Activated naive CD8-positive, alpha-beta T cell (primary cell): ENCODE data around the gene GNAL.

Experiments used
- H3K27ac Mint-ChIP-seq: one replicate; pipeline ENCODE4 v1.8.0; 2021; ENCODE audit warnings: mixed read lengths
- H3K27me3 Mint-ChIP-seq: one replicate; pipeline ENCODE4 v1.8.0; 2021; ENCODE audit warnings: mixed read lengths
- H3K36me3 Mint-ChIP-seq: one replicate; pipeline ENCODE4 v1.8.0; 2021; ENCODE audit warnings: mixed read lengths
- H3K4me1 Mint-ChIP-seq: one replicate; pipeline ENCODE4 v1.8.0; 2021; ENCODE audit warnings: low read depth, mixed read lengths
- H3K4me3 Mint-ChIP-seq: one replicate; pipeline ENCODE4 v1.8.0; 2021; ENCODE audit warnings: mild to moderate bottlenecking, mixed read lengths
- H3K9me3 Mint-ChIP-seq: one replicate; pipeline ENCODE4 v1.8.0; 2021; ENCODE audit warnings: low read depth, mixed read lengths

The GNAL gene

GRCh38 chr18:11726556-11726955 lies 37.5 kb downstream of the GNAL start:
- H3K4me1 Mint-ChIP-seq: no peaks in the 10 kb centered on the region
- peaks cover 4% of the 10 kb centered on the region for H3K27me3 Mint-ChIP-seq
- no peaks in the 10 kb centered on the region for H3K9me3 Mint-ChIP-seq
- no peak overlapping the region for H3K27ac Mint-ChIP-seq
- H3K36me3 Mint-ChIP-seq: no peaks in the 10 kb centered on the region
- no peak overlapping the region for H3K4me3 Mint-ChIP-seq

GRCh38 chr18:11728249-11728648 lies 39.2 kb downstream of the GNAL start:
- Mint-ChIP-seq H3K27ac (no peak overlapping the region), H3K27me3 (peaks cover 16% of the 10 kb centered on the region), H3K4me3 (no peak overlapping the region), H3K4me1 (no peaks in the 10 kb centered on the region), H3K36me3 (no peaks in the 10 kb centered on the region), H3K9me3 (no peaks in the 10 kb centered on the region)

- Mint-ChIP-seq H3K4me3 (no peak overlapping the region), H3K36me3 (no peaks in the 10 kb centered on the region), H3K4me1 (no peaks in the 10 kb centered on the region), H3K9me3 (no peaks in the 10 kb centered on the region), H3K27me3 (peaks cover 24% of the 10 kb centered on the region), H3K27ac (no peak overlapping the region)
Observed at GRCh38 chr18:11729556-11729955, 40.5 kb downstream of the GNAL start.

DNA sequence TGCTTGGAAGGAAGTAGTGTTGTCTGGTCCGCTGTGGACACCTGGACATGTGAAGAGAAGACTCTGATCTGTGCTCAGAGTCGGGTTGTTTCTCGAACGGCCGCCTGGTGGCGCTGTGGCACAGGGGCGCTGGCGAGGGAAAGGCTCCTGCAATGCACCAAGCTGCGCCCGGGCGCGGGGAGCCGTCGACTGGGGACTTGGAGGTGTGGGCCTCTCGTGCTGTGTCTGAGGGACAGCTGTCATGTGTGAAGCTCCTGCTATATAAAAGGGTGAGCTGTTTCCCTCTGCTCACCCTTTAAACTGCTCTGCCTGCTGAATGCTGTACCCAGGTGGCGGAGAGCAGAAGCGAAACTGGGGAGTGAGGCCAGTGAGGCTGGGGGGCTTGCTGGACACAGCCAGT lies 44.0 kb downstream of the GNAL start:
- Mint-ChIP-seq H3K4me1 (no peaks in the 10 kb centered on the region), H3K9me3 (no peaks in the 10 kb centered on the region), H3K36me3 (no peaks in the 10 kb centered on the region), H3K27me3 (peaks cover 32% of the 10 kb centered on the region), H3K4me3 (no peak overlapping the region), H3K27ac (no peak overlapping the region)

DNA sequence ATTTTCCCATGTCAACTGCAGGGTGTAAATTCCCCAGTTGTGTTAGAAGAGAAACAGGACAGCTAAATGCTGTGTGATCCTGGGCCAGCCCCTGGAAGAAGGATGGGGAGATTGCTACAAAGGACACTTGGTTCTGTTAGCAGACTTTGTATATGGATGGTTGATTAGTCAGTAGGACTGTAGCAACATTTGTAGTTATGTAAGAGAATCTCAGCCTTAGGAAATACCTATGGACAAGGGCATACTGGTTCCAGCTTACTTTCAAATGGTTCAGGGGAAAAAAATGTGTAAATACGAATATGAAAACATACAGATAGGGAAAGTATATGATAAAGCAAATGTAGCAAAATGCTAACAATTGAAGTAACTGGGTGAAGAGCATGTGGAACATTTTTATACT lies 47.6 kb downstream of the GNAL start:
- no peaks in the 10 kb centered on the region for H3K4me1 Mint-ChIP-seq
- no peaks in the 10 kb centered on the region for H3K36me3 Mint-ChIP-seq
- H3K4me3 Mint-ChIP-seq: no peak overlapping the region
- no peaks in the 10 kb centered on the region for H3K9me3 Mint-ChIP-seq
- H3K27me3 Mint-ChIP-seq: peaks cover 27% of the 10 kb centered on the region
- H3K27ac Mint-ChIP-seq: no peak overlapping the region

DNA sequence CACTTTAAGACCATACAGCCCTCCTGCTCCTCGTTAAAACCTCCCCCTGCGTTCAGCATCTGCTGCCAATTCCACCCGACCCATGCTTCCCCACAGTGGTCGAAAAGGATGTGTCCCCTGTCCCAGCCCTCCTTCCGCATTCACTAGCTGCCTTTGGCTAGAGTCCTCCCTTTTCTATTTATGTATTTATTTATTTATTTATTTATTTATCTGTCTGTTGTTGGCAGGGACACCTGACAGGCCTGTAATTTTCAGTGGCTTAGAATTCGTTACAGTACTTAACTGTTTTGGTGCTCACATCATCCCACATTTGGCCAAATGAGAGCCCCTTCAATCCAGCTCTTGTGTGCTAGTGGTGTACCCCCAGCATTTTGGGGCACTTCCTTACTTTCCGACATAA lies 50.8 kb downstream of the GNAL start:
- Mint-ChIP-seq H3K9me3 (no peaks in the 10 kb centered on the region), H3K36me3 (no peaks in the 10 kb centered on the region), H3K4me3 (no peak overlapping the region), H3K4me1 (no peaks in the 10 kb centered on the region), H3K27ac (no peak overlapping the region), H3K27me3 (peaks cover 6% of the 10 kb centered on the region)

GRCh38 chr18:11740461-11740860 lies 51.4 kb downstream of the GNAL start:
- no peak overlapping the region for H3K27ac Mint-ChIP-seq
- no peaks in the 10 kb centered on the region for H3K36me3 Mint-ChIP-seq
- peaks cover 4% of the 10 kb centered on the region for H3K27me3 Mint-ChIP-seq
- H3K4me1 Mint-ChIP-seq: no peaks in the 10 kb centered on the region
- H3K4me3 Mint-ChIP-seq: no peak overlapping the region
- H3K9me3 Mint-ChIP-seq: no peaks in the 10 kb centered on the region

- Mint-ChIP-seq H3K4me3 (no peak overlapping the region), H3K36me3 (no peaks in the 10 kb centered on the region), H3K27ac (no peak overlapping the region), H3K4me1 (no peaks in the 10 kb centered on the region), H3K27me3 (peaks cover 8% of the 10 kb centered on the region), H3K9me3 (no peaks in the 10 kb centered on the region)
Observed at GRCh38 chr18:11741505-11742145, 52.6 kb downstream of the GNAL start.

GRCh38 chr18:11745521-11745920 lies 56.5 kb downstream of the GNAL start:
- no peaks in the 10 kb centered on the region for H3K4me1 Mint-ChIP-seq
- H3K9me3 Mint-ChIP-seq: no peaks in the 10 kb centered on the region
- no peak overlapping the region for H3K27ac Mint-ChIP-seq
- H3K36me3 Mint-ChIP-seq: no peaks in the 10 kb centered on the region
- H3K27me3 Mint-ChIP-seq: peaks cover 23% of the 10 kb centered on the region
- H3K4me3 Mint-ChIP-seq: no peak overlapping the region

GRCh38 chr18:11747286-11747685 lies 58.2 kb downstream of the GNAL start:
- no peak overlapping the region for H3K27ac Mint-ChIP-seq
- peaks cover 6% of the 10 kb centered on the region for H3K4me1 Mint-ChIP-seq
- H3K36me3 Mint-ChIP-seq: no peaks in the 10 kb centered on the region
- H3K27me3 Mint-ChIP-seq: peaks cover 30% of the 10 kb centered on the region
- no peaks in the 10 kb centered on the region for H3K9me3 Mint-ChIP-seq
- H3K4me3 Mint-ChIP-seq: no peak overlapping the region

DNA sequence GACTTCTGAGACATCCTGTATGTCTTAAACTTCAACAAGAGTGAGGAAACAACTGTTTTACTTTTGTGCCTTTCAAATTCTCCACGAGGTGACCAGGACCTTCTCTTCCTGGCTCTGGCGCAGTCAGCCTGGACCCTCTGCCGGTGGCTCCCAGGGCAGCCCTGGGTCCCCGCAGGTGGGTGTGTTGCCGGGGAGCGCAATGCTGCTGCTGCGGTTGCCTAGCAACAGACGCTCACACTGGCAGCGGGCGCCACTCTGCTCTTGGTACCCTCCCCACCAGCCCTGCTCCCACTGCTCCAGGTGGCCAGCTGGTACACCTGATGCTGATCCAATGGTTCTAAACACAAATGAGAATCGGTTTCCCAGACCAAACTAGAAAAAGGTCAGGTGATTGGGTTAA lies 58.7 kb downstream of the GNAL start:
- Mint-ChIP-seq H3K9me3 (no peaks in the 10 kb centered on the region), H3K27me3 (peaks cover 31% of the 10 kb centered on the region), H3K36me3 (no peaks in the 10 kb centered on the region), H3K4me1 (peaks cover 7% of the 10 kb centered on the region), H3K27ac (no peak overlapping the region), H3K4me3 (no peak overlapping the region)

DNA sequence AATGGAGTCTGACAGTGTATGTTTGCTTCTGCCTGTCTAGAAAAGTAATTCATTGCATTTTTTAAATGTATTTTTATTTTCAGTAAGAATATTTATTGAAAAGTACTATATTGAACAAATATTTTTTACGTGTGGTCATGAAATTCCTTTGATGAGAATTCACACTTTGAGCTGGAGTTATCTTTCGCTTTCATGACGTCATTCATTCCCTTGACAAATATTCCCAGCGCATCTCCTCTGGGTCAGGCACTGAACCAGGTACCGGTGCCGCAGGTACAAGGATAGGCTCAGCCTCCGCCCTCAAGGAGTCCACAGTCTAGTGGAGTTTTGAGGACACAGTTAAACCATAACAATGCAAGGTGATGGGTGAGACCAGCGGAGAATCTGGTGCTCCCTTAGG lies 60.2 kb downstream of the GNAL start:
- no peaks in the 10 kb centered on the region for H3K9me3 Mint-ChIP-seq
- H3K36me3 Mint-ChIP-seq: no peaks in the 10 kb centered on the region
- peaks cover 38% of the 10 kb centered on the region for H3K27me3 Mint-ChIP-seq
- H3K4me3 Mint-ChIP-seq: no peak overlapping the region
- no peak overlapping the region for H3K27ac Mint-ChIP-seq
- H3K4me1 Mint-ChIP-seq: peaks cover 8% of the 10 kb centered on the region

GRCh38 chr18:11750171-11750570 lies 61.1 kb downstream of the GNAL start:
- H3K27ac Mint-ChIP-seq: no peak overlapping the region
- peaks cover 8% of the 10 kb centered on the region for H3K4me1 Mint-ChIP-seq
- H3K36me3 Mint-ChIP-seq: no peaks in the 10 kb centered on the region
- H3K4me3 Mint-ChIP-seq: no peak overlapping the region
- H3K27me3 Mint-ChIP-seq: peaks cover 38% of the 10 kb centered on the region
- no peaks in the 10 kb centered on the region for H3K9me3 Mint-ChIP-seq

- Mint-ChIP-seq H3K9me3 (no peaks in the 10 kb centered on the region), H3K36me3 (no peaks in the 10 kb centered on the region), H3K27ac (no peak overlapping the region), H3K4me3 (peak overlapping the region; percentile 69), H3K4me1 (peaks cover 8% of the 10 kb centered on the region), H3K27me3 (peaks cover 35% of the 10 kb centered on the region)
Observed at GRCh38 chr18:11750581-11751310, 61.7 kb downstream of the GNAL start.

- H3K36me3 Mint-ChIP-seq: no peaks in the 10 kb centered on the region
- peaks cover 35% of the 10 kb centered on the region for H3K27me3 Mint-ChIP-seq
- no peak overlapping the region for H3K27ac Mint-ChIP-seq
- H3K4me1 Mint-ChIP-seq: peaks cover 8% of the 10 kb centered on the region
- H3K4me3 Mint-ChIP-seq: peak overlapping the region; percentile 69
- no peaks in the 10 kb centered on the region for H3K9me3 Mint-ChIP-seq
Observed at GRCh38 chr18:11751341-11752115, 62.5 kb downstream of the GNAL start.
